Measurements from ENCODE around the gene DRD4.

GRCh38 chr11:612961-613300 is 24.1 kb upstream of the DRD4 start:
- TF ChIP-seq EZH2 (IDR thresholded peaks at IDR 0.05; ENCODE audit: borderline replicate concordance, insufficient read depth, low read depth, low read length, poor library complexity, severe bottlenecking) = no peak
- no peak for TF ChIP-seq CTCF (IDR thresholded peaks at IDR 0.05)

All from B cell (primary cell).